ENCODE results near the gene QRICH1.
"Not testable (repeated sequence)": the region's sequence is repeated elsewhere in the genome, so short reads cannot be mapped to it uniquely, and the experiment has no call there.

Gene QRICH1

GRCh38 chr3:49017229-49017970, 76.5 kb downstream of the QRICH1 start:
- DNase-seq (ENCODE audit: low read depth): no peak

DNA sequence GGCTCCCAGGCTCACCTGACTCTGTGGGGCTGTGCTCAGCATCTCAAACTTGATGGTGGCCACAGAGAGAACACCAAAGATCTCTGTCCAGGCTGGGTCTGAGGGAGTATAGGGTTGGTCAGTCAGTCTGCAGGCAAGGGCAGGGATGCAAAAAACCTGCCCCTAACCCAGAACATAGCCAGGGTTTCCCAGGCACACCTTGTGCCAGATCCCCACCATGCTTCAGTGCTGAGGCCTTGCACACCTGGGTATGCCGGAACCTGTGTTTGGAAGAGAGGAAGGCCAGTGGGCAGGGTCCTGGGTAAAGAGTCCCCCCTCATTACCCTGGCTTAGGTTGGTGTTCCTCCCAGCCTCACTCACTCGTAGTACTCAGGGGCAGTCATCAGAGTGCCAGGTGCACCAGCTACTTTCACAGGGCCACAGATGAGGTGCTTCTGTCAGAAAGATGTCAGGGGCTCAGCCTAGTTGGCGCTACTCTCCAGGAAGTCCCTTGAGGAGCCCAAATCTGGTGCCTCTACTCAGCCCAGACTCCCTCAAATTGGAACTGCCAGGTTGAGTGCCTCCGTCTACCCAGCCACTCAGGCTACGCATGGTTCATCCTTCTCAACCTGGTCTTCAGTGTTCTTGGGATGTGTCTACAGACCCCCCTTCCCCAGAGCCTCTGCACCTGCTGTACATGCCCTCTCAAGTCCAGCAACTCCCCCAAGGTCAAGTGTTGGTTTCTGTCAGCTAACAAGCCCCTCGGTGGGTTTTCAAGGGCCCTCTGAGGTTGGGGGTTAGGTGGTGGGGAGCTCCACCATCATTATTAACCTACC, 77.2 kb downstream of the QRICH1 start:
- DNase-seq (ENCODE audit: low read depth): no peak

DNA sequence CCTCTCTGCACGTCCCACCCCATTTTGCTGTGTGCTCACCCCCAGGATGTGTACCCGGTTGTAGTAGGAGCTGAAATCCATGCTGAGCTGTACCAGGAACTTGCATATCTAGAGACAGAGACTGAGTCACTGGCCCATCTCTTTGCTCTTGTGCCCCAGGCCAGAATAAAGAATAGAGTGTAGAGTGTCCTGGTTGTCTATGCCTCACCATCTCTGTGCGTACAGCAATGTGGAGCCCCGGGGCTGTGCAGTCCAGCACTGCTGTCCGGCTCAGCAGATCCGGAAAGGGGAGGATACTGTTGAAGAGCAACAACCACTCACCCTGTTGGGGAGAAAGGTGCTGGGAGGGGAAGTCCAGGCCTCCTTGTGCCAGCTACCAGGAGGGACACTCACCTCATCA, 78.1 kb downstream of the QRICH1 start:
- no peak for DNase-seq (ENCODE audit: low read depth)

- DNase-seq (ENCODE audit: low read depth): no peak
Measured at GRCh38 chr3:49015072-49015471, 78.8 kb downstream of the QRICH1 start.

- DNase-seq (ENCODE audit: low read depth): no peak
Measured at GRCh38 chr3:49013738-49014660, 79.9 kb downstream of the QRICH1 start.

- DNase-seq (ENCODE audit: low read depth): no peak
Measured at GRCh38 chr3:49013113-49013737, 80.6 kb downstream of the QRICH1 start.

GRCh38 chr3:49012441-49013017, 81.3 kb downstream of the QRICH1 start:
- no peak for DNase-seq (ENCODE audit: low read depth)

DNA sequence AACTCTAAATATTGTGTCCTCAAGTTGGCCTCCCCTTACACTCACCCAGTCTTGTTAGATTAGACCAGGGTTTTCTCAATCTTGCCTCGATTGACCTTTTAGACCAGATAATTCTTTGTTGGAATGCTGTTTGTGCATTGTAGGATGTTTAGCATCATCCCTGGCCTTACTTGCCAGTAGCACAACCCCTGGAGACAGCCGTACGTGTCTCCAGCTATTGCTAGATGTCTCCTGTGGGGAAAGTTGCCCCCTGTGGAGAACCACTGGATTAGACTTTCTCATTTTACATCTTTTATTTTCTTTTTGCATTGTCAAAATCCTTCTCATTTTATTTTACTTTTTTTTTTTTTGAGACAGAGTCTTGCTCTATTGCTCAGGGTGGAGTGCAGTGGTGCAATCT, 84.5 kb downstream of the QRICH1 start:
- no peak for DNase-seq (ENCODE audit: low read depth)

- not testable (repeated sequence) for DNase-seq (ENCODE audit: low read depth)
Measured at GRCh38 chr3:49008627-49009026, 85.2 kb downstream of the QRICH1 start.

DNA sequence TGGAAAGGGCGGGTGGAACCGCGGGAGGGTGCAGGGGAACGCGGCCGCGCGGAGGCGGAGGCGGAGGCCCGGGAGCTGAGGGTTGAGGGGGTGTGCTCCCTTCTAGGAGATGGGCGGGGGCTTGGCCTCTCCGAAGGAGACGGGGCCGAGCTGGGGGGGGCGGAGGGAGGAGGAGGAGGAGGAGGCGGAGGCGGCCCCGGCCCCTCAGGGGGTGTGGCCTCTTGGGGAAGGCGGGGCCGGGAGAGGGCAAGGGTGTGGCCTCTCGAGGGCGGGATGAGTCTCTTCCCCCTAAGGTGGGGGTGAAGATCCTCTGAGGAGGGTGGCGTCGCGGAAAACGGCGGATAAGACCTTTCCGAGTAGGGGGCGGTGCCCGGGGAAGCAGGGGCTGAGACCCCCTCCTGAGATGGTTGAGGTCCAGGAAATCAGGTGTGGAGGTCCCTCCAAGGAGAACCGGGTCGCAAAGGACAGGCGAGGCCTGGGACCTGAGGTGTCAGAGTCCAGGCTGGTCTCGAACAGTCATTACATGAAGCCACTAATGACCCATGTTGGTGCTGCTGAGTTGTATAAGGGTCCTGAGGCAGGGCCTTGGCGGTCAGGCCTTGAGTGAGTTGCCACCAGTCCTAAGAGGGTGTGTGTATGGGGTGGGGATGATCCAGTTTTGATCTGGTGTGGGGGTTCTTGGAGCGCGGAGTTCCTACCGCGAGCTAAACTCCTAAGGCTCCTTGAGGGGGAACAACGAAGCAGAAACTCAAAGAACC, 85.9 kb downstream of the QRICH1 start:
- peak; percentile 80 for DNase-seq (ENCODE audit: low read depth)

- peak; percentile 95 for DNase-seq (ENCODE audit: low read depth)
Measured at GRCh38 chr3:49007068-49007770, 86.7 kb downstream of the QRICH1 start, which contains the start of gene WDR6. Gene WDR6, plus strand, starts transcription at chr3:49007391. Its CDS starts 41 bp downstream, at chr3:49007432.

- no peak for DNase-seq (ENCODE audit: low read depth)
Measured at GRCh38 chr3:49006408-49007067, 87.3 kb downstream of the QRICH1 start.

DNA sequence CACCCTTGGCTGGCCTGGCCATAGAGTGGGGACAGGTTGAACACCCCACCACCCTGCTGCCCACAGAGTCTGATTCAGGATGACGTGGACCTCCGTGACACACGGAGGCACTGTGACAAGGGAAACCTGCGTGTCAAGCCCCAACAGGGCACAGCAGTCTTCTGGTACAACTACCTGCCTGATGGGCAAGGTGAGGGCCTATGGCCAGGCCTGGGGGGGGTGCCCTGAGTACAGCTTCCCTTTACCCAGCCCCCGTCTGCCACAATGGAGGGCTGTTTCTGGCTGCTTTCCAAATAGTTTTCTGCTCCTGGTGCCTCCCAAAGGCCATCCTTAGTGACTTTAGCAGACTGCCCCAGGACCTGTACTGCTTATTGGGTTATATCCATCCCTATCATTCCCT, 87.9 kb downstream of the QRICH1 start:
- no peak for DNase-seq (ENCODE audit: low read depth)

DNA sequence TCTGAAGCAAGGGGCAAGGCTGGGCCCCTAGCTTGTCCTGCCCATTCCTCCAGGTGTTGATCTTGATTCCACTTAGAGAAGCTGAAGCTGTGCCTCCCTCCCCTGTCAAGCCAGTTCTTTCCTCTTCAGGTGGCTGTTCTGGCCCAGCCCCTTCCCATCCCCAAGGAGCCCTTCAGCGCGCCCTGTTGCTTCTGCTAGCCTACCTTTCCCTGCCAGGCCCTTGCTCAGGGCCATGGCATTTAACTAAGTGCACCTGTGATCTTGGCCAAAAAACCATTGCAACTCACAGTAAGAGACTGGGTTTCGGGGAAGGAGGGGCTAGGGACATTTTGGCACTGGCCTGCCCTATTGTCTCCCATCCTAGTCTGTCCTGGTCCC, 88.6 kb downstream of the QRICH1 start:
- no peak for DNase-seq (ENCODE audit: low read depth)

DNA sequence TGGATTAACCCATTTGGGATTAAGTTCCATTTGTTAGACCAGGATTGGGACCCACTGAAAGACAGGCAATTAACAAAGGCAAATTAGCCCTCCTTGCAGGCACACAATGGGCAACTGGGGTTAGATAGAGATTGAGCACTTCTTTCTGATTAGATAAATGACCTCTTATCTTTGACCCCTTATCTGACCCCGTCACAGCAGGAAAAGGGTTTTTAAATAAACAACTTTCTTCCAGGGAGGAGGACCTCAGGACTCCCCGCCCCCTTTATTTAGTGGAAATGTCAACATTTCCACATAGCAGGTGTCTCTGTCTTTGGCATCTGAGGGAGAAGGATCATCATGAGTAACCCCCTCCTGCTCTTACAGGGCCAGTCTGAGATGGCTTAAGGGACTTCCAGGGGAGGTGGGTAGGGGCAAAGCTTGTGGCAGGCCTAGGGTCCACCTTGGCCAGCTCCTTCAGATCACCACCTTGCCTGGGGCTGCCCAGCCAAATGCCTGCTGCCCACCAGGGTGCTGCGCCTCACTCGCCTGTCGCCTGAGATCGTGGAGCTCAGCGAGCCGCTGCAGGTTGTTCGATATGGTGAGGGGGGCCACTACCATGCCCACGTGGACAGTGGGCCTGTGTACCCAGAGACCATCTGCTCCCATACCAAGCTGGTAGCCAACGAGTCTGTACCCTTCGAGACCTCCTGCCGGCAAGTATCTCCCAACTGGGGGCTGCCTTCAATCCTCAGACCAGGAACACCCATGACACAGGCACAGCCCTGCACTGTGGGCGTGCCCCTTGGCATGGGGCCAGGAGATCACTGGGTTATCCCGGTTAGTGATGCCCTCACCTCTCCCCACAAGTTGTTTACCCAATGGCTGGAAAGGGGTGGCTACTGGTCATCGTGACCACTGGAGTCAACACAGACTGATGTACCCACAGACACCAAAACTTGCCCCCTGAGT, 89.2 kb downstream of the QRICH1 start:
- no peak for DNase-seq (ENCODE audit: low read depth)

DNA sequence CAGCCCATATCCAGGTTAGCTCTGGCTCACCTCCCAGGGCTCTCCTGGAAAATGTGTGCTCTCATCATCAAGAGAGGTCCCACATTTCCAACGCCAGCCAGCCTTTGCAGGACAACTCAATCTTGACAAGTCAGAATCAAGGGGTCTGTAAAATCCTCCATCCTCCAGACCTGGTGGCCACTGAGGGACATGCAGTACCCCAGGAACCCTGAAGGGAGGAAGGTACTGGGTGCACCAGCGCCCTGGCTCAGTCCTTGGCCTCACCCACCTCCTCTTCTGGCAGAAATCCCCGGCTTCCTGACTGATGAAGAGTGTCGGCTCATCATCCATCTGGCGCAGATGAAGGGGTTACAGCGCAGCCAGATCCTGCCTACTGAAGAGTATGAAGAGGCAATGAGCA, 92.7 kb downstream of the QRICH1 start:
- no peak for DNase-seq (ENCODE audit: low read depth)

DNA sequence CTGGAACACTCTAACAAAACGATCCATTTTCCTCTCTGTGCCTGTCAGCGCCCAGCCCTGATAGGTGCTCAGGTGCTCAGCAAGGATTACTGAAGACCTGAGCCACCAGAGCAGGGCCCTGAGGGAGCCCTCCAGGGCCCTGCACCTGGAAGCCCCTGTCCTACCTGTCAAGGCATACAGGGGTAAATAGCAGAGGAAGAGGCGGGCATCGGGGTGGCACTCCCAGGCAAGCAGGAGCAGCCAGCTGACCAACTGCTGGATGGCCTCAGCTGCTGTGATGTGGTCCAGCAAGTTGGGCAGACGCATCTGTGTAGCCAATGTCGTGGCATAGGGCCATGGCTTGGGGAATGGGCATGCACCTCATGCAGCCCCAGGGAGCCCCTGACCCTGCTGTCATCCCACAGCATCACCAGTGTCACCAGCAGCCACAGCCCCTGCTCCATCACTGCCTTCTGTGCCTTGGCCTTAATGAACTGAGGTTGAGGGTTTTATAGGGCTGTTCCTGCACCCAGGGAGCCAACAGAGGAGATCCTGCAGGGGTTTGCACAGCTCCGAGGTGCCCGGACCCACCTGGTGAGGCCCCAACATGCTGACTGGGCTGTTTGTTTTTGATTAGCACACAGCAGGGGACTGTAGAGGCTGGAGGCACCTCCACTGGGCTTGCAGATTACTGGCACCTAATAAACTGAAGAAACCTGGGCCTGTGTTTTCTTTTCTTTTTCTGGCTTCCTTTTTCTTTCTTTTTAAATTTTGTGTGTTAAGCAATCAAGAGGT, 94.6 kb downstream of the QRICH1 start:
- DNase-seq (ENCODE audit: low read depth): no peak
